T1000 (cell line): ENCODE data around the gene ST8SIA5.
"Not testable (repeated sequence)": the region's sequence is repeated elsewhere in the genome, so short reads cannot be mapped to it uniquely, and the experiment has no call there.

Experiments used
- DNase-seq: peaks from one replicate; lab custom pipeline; 2025; ENCODE audit warnings: mixed read lengths; lab: John Stamatoyannopoulos, UW

ST8SIA5 gene, protein sequence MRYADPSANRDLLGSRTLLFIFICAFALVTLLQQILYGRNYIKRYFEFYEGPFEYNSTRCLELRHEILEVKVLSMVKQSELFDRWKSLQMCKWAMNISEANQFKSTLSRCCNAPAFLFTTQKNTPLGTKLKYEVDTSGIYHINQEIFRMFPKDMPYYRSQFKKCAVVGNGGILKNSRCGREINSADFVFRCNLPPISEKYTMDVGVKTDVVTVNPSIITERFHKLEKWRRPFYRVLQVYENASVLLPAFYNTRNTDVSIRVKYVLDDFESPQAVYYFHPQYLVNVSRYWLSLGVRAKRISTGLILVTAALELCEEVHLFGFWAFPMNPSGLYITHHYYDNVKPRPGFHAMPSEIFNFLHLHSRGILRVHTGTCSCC

DNA sequence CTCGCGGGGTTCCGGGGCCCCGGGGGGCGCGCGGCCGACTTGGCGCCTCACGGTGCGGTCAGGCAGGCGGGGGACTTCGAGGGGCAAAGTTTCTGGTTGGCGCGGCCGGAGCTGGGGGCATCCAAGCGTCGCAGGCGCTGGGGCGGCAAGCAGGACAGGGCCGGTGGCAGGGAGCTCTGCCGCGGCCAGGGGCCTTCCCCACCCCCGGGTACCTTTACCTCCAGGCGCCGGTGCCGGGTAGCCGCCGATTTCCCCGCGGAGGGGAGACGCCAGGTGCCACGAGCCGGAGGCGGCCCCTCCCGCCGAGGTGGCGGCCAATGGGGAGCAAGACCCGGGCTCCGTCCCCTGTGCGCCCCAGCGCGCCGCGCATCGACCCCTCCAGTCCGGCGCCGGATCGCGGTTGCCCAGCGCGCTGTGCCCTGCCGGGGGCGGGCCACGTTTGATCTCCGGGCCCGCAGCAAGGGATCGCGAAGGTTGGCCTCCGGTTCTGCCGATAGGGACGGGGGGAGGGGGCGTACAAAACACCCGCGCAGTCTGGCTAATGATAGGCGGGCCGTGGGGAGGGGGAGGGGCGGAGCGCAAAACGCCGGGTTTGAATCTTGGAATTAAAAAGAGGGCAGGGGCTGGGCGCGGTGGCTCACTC, at the start of gene ST8SIA5:
ST8SIA5 (minus strand) TSS at position 495 of the 643 bp plus-strand sequence. CDS start 545 bp downstream, outside the sequence.
- no peak for DNase-seq

DNA sequence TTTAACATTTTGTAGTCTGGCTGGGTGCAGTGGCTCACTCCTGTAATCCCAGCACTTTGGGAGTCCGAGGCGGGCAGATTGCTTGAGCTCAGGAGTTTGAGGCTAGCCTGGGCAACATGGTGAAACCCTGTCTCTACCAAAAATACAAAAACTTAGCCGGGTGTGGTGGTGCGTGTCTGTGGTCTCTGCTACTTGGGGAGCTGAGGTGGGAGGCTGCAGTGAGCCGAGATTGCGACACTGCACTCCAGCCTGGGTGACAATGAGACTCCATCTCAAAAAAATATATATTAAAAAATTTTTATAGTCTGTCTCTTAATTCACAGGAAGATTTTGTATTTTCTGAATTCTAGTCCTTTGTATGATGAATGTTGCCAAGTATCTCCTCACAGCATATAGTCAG, 39.1 kb upstream of the ST8SIA5 start:
- not testable (repeated sequence) for DNase-seq

DNA sequence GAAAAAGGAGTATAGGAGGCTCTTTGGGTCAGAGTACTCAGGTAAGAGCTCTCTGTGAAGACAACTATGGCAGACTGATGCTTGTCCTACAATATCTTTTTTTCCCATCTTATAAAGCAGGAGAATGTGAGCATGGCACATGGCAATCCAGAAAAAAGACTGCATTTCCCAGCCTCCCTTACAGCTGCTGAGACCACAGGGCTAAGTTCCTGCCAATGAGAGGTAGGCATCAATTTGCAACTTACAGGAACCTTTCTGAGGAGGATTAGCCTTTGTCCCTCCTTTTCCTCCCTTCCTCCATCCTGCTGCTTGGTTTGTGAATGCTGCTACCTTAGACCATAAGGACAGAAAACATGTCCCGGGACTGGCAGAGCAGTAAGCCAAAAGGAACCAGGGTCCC, 37.8 kb upstream of the ST8SIA5 start:
- DNase-seq: no peak

DNA sequence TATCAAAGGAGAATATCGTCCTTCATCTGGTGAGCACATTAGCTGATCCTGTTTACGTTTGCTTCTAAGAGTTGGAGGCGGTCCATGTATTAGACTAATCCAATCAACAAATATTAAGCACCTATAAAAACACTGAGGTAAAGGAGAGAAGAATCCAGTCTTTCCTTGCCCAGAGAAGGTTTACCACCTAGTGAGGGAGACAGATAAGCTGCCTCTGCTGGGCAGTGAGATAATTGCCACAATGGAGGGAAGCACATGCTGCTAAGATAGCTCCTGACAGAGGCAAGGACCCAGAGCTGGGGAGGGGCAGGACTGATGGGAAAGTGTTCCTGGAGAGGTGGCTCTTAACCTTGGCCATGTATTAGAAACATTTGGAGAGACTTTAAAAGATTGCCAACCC, 36.7 kb upstream of the ST8SIA5 start:
- no peak for DNase-seq

DNA sequence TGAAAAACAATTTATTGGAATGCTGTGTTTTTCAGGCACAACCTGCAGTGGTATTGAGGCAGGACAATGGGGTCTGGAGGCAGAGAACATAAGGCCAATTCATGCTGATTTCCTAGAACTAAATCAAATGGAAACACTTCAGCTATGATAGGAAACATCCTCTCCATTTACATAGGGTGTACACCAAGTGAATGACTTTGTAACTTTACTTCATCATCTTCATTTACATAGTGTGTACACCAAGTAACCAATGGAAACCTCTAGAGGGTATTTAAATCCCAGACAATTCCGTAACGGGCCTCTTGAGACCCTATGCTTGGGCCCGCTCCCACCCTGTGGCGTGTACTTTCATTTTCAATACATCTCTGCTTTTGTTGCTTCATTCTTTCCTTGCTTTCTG, 32.2 kb upstream of the ST8SIA5 start:
- no peak for DNase-seq

DNA sequence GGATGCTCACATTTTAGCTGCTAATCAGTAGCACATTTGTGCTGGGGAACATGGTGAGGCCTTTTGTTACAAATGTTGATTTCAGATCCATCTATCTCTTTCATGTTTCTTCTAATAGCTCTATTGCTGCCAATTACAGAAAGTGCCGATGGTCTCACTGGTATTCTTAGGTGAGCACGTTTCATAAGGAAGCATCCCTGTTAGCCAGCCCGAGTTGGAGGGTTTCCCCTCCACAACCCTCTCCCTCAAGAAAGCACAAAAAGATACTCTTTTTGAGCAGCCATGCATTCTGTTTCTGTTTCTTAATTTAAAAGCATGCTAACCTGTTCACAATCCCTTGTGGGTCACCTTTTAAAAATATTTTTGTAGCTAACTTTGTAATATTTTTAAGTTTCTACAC, 30.8 kb upstream of the ST8SIA5 start:
- DNase-seq: no peak

DNA sequence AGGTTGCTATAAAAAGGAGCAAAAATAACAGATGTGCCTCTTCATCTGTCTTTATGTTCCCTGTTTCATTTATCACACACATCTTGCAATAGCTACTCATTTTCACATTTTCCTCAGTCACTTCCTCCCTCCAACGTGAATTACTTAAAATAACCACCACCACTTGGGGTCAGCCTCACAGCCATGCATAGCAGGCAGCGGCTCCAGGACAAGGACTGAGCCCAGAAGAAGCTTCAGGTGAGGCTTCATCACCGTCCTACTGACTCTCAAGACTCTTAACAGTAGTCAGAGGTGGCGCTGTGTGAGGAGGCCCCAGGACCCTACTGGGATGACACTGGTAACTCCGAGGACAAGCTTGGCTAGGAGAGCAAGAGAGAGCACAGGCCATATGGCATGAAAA, 15.5 kb upstream of the ST8SIA5 start:
- DNase-seq: no peak

DNA sequence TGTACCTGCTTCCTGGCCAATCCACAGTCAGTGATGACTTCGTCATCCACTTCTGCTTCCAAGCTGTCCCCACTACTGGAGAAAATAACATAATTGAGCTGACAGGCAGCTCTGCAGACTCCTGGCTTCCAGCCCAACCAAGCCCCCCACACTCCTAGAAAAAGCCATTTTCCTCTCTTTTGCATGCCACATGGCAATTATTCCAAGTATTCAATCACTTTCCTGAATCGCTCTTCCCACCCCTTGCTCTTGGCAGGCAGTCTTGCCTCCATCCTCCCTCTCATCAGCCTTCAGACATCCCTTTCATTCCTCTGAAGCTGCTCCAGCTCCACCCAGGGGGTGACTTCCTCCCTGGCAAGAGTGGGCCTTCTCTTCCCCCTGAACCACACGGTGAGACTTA, 14.3 kb upstream of the ST8SIA5 start:
- DNase-seq: no peak

DNA sequence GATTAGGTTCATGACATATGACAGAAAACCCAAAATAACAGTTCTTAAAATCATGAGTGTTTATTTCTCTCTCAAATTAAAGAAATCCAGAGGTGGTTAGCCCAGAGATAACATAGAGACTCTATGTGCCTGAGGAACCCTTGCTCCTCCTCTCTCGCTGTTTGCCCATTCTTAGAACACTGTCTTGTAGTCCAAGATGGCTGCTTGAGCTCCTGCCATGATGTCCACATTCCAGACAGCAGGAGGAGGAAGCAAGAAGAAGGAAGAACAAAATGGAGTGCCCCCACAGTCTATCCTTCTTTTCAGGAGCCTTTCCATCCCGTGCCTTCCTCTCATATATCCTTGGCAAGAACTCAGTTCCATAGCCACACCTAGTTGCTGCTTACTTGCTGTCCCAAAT, 13.9 kb upstream of the ST8SIA5 start:
- no peak for DNase-seq

DNA sequence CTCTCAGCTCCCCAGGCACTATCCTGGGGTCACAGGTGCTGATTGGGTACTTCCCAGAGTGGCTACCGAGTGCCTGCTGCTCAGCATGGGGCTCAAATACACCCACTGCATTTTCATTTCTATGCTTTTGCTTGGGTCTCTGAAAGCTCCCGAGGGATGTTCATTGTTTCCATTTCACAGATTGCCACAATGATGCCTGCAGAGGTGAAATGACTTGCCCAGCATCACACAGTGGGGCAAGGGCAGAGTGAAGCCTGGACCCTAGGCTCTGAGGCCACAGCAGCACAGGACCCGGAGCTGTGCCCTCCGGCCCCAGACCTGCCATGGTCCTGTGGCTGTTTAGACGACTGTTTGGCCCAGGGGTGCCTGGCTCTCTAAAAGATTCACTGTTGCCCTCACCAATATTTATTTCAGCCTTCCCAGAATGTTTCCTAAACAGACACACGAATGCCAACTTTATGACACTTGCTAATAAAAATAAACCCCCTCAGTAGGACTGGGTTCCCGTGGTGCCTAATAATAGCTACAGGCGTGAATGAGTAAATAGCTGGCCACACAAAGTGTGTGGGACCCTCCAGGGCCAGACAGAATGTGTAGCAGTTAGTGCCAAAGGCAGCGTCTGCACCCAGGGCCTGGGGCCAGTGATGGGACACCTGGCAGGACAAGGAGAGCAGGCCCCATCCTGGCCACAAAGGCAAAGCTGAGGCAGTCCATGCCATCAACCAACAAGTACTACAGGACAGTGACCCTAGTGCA, 11.5 kb upstream of the ST8SIA5 start:
- DNase-seq: no peak

DNA sequence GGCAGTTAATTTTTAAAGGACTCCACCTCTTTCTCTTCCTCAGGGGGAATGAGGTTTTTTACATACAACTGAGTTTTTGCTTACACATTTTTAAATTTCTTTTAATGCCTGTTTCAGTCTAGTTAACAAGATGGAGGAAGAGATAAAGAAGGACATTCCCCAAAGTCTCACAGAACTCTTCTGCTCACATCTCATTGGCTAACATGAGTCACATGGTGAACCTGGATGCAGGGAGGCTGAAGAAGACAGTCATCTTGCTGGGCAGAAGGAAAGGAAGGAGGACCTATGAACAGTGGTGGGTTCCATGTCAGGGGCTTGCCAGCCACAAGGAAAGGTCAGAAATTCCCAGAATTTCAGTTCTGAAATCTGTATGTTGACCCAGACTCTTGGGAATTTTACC, 10.4 kb upstream of the ST8SIA5 start:
- no peak for DNase-seq

DNA sequence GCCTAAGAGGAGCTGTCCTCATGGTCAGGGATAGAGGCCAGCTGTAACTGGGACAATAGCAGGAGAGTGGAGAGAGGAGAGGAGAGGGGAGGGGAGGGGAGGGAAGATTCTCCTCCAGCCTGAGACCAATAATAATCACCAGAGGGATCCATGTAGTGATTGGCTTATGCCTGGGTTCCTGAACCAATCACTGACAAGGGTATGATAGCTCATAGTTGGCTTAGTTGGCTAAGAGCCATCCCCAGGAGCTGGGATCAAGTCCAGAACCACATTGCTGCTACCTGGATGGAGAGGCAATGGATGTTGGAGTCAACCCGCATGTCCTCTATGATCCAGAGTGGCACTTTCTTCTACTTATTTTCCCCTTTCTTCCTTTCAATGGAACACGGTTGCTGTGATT, 7.7 kb upstream of the ST8SIA5 start:
- no peak for DNase-seq

DNA sequence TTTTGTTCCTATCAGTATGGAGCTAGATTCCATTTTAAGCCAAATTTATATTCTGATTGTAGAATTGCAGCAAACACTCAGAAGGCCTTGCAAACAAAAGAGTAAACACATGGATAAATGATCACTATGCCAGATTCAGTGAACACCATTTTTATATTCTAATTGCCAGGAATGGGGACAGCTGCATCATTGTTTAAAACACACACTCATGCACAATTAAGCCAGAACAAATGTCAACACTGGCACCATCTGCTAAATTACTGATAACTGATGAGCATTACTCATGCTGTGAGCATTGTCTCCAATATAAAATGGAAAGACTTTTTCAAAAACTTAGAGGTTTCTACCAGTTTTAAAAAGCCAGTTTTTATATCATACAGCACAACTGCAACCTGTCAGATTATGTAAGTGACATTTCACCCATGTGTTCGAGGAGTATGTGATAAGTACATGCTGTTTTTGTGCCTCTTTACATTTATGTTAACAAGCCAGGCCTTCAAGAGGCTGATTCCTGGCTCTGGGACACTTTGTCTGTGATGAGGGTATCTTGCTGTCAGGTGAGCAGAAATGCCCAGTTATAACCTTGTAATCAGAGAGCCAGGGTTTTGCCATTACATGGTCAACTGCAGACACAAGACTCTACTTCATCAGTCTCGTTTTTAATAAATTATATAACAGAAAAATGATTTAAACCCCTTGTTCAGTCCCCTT, 4.4 kb upstream of the ST8SIA5 start:
- no peak for DNase-seq

DNA sequence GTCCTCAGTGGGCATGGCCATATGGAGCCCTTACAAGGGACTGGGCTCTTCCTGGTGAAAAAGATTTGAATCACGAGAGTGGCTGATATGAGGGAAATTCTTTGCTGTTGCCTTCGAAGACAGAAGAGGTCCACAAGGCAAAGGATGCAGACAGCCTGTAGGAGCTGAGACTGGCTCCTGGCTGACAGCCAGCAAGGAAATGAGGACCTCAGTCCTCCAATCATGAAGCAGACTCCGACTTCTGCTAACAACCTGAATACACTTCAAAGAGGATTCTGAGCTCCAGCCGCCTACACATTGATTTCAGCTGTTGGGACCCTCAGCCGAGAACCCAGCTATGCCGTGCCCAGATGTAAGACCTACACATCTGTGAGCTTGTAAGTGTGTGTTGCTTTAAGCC, 3.0 kb upstream of the ST8SIA5 start:
- DNase-seq: no peak

DNA sequence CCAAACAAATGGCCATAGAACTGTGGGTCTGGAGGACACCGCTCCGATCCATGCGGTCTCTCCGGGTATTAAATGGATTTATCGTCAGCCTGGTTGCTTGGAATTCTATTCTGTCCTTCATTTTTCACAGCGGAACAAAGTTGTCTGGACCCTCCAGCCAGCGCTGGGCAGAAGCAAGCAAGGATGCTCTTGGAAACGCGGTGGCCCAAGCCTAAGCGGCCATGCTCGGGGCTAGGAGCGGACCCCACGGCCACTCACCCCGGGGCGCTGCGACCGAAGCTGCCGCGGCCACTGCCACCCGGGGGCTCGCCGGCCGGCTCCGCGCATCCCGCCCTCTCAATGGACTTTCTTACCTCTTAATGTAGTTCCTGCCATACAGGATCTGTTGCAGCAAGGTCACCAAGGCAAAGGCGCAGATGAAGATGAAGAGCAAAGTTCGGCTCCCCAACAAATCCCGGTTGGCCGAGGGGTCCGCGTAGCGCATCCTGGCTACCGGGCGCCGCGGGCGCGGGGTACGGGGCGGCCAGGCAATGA, 761 bp downstream of the ST8SIA5 start:
- DNase-seq: no peak

DNA sequence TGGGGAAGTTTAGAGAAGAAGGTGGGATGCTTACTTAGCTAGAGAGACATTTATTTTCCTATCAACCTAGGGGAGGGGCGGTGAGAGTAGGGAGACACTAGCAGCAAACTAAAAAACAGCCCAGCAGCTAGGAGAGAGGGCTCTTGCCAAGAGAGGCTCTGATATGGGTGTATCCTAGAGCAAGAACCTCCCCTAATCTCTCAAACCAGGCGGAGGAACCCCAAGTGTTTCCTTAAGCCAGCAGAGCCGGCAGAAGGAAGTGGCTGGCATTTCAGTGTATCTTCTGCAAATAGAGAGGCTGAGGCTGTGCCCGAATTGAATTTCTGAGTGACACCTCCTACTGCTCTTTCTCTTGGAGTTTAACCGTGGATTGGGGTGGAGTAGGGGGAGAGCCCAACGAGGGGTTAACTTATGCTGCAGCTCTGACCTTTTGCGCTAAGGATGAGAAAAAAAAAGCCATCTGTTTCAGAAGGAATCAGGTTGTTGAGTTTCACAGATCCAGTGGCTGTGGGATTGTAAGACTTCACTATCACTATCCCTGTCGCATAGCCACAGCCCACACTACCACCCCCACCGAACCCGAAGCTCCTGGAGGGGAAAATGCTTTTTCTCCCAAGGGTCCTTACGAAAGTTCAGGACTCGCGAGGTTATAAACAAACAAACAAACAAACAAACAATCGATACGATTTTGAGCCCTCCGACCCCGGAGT, 1.4 kb downstream of the ST8SIA5 start:
- no peak for DNase-seq

DNA sequence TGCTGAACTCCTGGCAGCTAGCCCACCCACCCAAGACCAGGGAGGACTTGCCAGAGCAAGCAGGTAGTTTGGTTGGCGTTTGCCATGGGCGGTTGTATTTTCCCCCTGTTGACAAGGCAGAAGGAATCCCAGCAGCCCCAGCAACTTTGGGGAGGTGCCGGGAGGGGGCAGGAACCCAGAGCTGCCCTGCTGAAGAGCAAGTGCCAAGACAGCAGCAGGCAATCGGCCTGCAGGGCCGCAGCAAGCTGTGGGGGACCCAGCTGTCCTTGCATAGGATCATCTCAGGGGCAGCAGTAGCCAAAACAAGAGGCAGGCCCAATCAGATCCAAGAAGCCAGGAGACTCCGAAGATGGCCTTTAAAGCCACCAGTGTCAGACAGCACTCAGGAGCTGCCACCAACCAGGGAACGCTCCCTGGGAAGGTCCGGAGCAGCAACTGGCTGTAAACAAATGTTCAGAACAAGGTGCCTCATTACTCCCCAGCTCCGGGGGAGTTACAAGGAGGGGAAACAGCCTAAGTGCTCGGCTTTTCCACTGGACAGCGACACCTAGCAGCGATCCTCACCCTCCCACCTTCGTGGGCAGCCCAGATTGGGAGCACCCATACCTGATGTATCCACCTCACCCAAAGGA, 2.1 kb downstream of the ST8SIA5 start:
- DNase-seq: no peak

DNA sequence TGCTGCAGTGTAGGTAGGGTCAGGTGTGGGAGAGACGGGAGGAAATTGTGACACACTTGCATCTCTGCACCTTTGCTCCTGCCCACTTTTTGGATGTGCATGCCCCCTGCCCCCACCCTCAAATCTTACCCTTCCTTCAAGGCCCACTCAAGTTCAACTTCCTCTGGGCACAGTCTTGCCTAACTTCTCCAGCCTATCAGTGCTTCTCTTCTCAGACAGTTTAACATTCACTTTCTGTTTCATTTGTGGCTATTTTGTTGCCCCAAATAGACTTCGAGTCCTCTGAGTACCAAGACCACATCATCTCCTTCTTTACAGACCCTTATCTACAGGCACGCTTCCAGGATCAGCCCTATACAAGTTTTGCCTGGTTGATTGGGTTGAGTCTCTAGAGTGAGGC, 2.7 kb downstream of the ST8SIA5 start:
- DNase-seq: no peak

DNA sequence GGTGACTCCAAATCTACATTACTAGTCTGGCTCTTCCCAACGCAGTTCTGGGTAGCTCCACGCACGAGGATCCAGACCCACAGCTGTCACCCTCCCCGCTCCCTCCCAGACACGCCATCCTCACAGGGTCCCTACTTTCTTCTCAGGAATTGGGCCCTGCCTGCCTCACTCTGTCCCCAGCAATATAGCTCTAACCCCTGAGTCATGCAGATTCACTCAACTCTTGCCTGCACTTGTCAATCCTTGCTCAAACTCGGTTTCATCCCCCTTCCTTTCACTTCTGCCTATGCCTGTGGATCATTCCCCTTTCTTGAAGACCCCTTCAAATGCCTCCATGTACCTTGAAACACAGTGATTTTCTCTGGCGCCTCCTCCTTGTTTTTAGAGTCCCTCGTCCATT, 5.0 kb downstream of the ST8SIA5 start:
- DNase-seq: no peak

DNA sequence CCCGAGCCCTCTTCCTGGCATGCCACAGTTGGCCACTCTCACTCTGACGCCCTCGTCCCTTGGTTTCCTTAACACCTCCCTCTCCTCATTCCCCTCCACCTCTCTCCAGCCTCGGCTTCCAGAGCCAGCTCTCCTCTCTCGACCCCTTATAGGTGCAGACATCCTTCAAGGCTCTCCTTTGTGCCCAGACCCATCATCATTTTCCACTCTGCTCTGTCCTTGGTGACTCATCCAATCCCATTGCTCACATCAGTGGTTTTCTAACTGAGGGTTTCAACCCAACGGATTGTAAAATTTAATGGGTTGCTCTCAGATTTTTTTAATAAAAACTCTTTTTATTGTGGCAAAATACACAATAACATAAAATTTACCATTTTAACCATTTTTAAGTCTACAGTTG, 6.2 kb downstream of the ST8SIA5 start:
- no peak for DNase-seq

DNA sequence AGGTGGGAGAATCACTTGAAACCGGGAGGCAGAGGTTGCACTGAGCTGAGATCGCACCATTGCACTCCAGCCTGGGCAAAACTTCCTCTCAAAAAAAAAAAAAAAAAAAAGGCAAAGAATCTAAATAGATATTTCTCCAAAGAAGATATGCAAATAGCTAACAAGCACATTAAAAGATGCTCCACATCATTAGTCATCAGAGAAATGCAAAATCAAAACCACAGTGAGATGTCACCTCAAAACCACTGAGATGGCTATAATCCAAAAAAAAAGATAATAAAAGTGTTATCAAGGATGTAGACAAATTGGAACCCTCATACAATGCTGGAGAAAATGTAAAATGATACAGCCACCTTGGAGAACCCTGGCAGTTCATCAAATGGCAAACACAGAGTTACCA, 8.4 kb downstream of the ST8SIA5 start:
- no peak for DNase-seq
